Measurements from ENCODE around the gene EFCAB13. TPM values are rescaled to one million over a fixed set of nuclear protein-coding genes. Genes with fewer than 3 reads are reported as not detected.

The EFCAB13 gene
- total and polyA plus RNA-seq, 4 donors, result 0.80 to 2.9 (median 2.3) TPM

DNA sequence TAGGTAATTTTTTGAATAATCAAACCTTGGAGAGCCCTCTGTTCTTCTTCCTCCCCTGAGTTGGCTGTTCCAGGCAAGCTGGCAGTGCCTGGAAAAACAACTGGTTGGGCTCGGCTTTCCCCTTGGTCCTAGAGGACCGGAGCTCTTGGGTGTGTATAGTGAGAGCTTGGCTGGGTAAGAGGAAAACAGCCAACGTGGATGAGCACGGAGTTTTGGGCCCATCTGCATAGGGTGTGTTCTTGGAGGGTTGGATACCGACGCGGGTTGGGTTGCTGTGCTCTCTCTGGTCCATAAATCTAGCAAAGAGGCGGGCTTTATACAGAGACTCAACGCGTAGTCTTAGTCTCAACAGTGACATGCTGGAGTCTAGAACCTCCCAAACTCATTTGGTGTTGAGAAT, 46.9 kb upstream of the EFCAB13 start:
- no peak for DNase-seq (ENCODE audit: low spot score)
- no peaks in the 10 kb centered on the region for H3K27me3 ChIP-seq (ENCODE audit: control insufficient read depth in 4 of 4, insufficient read depth in 4 of 4, low read length in 3 of 4)
- peaks cover 5 to 22% (median 13%) of the 10 kb centered on the region in 4 donors for H3K4me1 ChIP-seq (ENCODE audit: control insufficient read depth in 4 of 4, insufficient read depth in 4 of 4, low read length in 3 of 4)
- H3K9me3 ChIP-seq (ENCODE audit: control insufficient read depth in 4 of 4, low read length in 3 of 4), result no peaks in the 10 kb centered on the region
- peak overlapping the region in 1 of 2 donors; percentile 23 for H3K27ac ChIP-seq (ENCODE audit: low read depth in 1 of 2, low read length in 2 of 2)
- no peaks in the 10 kb centered on the region for H3K36me3 ChIP-seq (ENCODE audit: control insufficient read depth in 4 of 4, insufficient read depth in 3 of 4, low read depth in 1 of 4, low read length in 3 of 4)
- 50% methylated on average over 10 of the region's 10 CpGs for WGBS
- no peak overlapping the region for H3K9ac ChIP-seq (ENCODE audit: low read depth in 1 of 2, low read length in 2 of 2)
- no peak overlapping the region for H3K4me3 ChIP-seq (ENCODE audit: low read depth in 1 of 3, low read length in 3 of 3)
- peak in 1 of 2 donors; percentile 4 for TF ChIP-seq RXRA (IDR thresholded peaks at IDR 0.05)
- TF ChIP-seq, protein P1, sequence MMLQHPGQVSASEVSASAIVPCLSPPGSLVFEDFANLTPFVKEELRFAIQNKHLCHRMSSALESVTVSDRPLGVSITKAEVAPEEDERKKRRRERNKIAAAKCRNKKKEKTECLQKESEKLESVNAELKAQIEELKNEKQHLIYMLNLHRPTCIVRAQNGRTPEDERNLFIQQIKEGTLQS (IDR thresholded peaks at IDR 0.05), result no peak

DNA sequence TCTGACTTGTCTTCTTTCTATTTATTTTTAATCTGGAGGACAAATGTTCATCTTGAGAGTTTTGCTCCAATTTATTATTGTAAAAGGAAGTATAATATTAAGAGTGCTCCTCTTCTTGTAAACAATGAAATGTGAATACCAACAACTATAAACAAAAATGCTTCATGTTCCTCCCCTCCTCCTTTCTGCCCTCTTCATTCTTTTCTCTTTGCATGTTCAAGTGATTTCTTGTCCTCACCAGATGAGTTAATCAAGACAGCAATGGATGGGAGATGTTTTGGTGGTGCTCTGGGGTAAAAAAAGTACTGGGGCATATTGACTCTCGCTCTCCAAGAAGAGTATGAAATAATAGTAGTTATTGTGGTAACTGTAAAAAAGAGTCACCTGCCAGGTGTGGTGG, 45.8 kb upstream of the EFCAB13 start:
- Histone ChIP-seq H3K36me3 (ENCODE audit: control insufficient read depth in 4 of 4, insufficient read depth in 3 of 4, low read depth in 1 of 4, low read length in 3 of 4) (no peaks in the 10 kb centered on the region), H3K27me3 (ENCODE audit: control insufficient read depth in 4 of 4, insufficient read depth in 4 of 4, low read length in 3 of 4) (no peaks in the 10 kb centered on the region), H3K4me3 (ENCODE audit: low read depth in 1 of 3, low read length in 3 of 3) (no peak overlapping the region), H3K27ac (ENCODE audit: low read depth in 1 of 2, low read length in 2 of 2) (no peak overlapping the region), H3K4me1 (ENCODE audit: control insufficient read depth in 4 of 4, insufficient read depth in 4 of 4, low read length in 3 of 4) (peaks cover 5 to 22% (median 13%) of the 10 kb centered on the region in 4 donors), H3K9me3 (ENCODE audit: control insufficient read depth in 4 of 4, low read length in 3 of 4) (no peaks in the 10 kb centered on the region), H3K9ac (ENCODE audit: low read depth in 1 of 2, low read length in 2 of 2) (no peak overlapping the region)
- DNase-seq (ENCODE audit: low spot score), result no peak
- TF ChIP-seq FOXA1 (IDR thresholded peaks at IDR 0.05), result no peak
- TF ChIP-seq, protein P2, sequence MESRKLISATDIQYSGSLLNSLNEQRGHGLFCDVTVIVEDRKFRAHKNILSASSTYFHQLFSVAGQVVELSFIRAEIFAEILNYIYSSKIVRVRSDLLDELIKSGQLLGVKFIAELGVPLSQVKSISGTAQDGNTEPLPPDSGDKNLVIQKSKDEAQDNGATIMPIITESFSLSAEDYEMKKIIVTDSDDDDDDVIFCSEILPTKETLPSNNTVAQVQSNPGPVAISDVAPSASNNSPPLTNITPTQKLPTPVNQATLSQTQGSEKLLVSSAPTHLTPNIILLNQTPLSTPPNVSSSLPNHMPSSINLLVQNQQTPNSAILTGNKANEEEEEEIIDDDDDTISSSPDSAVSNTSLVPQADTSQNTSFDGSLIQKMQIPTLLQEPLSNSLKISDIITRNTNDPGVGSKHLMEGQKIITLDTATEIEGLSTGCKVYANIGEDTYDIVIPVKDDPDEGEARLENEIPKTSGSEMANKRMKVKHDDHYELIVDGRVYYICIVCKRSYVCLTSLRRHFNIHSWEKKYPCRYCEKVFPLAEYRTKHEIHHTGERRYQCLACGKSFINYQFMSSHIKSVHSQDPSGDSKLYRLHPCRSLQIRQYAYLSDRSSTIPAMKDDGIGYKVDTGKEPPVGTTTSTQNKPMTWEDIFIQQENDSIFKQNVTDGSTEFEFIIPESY (IDR thresholded peaks at IDR 0.05), result no peak
- TF ChIP-seq SP1 (IDR thresholded peaks at IDR 0.05), result no peak
- no peak for TF ChIP-seq HNF4G (IDR thresholded peaks at IDR 0.05)
- TF ChIP-seq RAD21 (IDR thresholded peaks at IDR 0.05), result no peak
- no peak for TF ChIP-seq GABPA (IDR thresholded peaks at IDR 0.05 in 1 of 2, conservative IDR thresholded peaks at IDR 0.05 in 1 of 2)
- no peak for TF ChIP-seq NR2F2 (IDR thresholded peaks at IDR 0.05)
- no peak for TF ChIP-seq TAF1 (conservative IDR thresholded peaks at IDR 0.05)
- TF ChIP-seq, protein P3, sequence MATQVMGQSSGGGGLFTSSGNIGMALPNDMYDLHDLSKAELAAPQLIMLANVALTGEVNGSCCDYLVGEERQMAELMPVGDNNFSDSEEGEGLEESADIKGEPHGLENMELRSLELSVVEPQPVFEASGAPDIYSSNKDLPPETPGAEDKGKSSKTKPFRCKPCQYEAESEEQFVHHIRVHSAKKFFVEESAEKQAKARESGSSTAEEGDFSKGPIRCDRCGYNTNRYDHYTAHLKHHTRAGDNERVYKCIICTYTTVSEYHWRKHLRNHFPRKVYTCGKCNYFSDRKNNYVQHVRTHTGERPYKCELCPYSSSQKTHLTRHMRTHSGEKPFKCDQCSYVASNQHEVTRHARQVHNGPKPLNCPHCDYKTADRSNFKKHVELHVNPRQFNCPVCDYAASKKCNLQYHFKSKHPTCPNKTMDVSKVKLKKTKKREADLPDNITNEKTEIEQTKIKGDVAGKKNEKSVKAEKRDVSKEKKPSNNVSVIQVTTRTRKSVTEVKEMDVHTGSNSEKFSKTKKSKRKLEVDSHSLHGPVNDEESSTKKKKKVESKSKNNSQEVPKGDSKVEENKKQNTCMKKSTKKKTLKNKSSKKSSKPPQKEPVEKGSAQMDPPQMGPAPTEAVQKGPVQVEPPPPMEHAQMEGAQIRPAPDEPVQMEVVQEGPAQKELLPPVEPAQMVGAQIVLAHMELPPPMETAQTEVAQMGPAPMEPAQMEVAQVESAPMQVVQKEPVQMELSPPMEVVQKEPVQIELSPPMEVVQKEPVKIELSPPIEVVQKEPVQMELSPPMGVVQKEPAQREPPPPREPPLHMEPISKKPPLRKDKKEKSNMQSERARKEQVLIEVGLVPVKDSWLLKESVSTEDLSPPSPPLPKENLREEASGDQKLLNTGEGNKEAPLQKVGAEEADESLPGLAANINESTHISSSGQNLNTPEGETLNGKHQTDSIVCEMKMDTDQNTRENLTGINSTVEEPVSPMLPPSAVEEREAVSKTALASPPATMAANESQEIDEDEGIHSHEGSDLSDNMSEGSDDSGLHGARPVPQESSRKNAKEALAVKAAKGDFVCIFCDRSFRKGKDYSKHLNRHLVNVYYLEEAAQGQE (IDR thresholded peaks at IDR 0.05), result no peak
- TF ChIP-seq JUND (IDR thresholded peaks at IDR 0.05), result no peak
- TF ChIP-seq, protein P4, sequence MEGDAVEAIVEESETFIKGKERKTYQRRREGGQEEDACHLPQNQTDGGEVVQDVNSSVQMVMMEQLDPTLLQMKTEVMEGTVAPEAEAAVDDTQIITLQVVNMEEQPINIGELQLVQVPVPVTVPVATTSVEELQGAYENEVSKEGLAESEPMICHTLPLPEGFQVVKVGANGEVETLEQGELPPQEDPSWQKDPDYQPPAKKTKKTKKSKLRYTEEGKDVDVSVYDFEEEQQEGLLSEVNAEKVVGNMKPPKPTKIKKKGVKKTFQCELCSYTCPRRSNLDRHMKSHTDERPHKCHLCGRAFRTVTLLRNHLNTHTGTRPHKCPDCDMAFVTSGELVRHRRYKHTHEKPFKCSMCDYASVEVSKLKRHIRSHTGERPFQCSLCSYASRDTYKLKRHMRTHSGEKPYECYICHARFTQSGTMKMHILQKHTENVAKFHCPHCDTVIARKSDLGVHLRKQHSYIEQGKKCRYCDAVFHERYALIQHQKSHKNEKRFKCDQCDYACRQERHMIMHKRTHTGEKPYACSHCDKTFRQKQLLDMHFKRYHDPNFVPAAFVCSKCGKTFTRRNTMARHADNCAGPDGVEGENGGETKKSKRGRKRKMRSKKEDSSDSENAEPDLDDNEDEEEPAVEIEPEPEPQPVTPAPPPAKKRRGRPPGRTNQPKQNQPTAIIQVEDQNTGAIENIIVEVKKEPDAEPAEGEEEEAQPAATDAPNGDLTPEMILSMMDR (IDR thresholded peaks at IDR 0.05; ENCODE audit: low read depth, low read length, missing input control), result no peak
- no peak for TF ChIP-seq HNF4A (conservative IDR thresholded peaks at IDR 0.05)
- TF ChIP-seq, protein P1 (IDR thresholded peaks at IDR 0.05), result no peak
- no peak for TF ChIP-seq YY1 (IDR thresholded peaks at IDR 0.05)
- TF ChIP-seq, protein P5, sequence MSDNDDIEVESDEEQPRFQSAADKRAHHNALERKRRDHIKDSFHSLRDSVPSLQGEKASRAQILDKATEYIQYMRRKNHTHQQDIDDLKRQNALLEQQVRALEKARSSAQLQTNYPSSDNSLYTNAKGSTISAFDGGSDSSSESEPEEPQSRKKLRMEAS (IDR thresholded peaks at IDR 0.05), result no peak
- no peak for TF ChIP-seq EGR1 (IDR thresholded peaks at IDR 0.05; ENCODE audit: low read depth in 2 of 2)
- TF ChIP-seq FOXA2 (IDR thresholded peaks at IDR 0.05), result no peak
- no peak for TF ChIP-seq RXRA (IDR thresholded peaks at IDR 0.05)
- 99% methylated on average over 1 of the region's 1 CpG for WGBS

All from liver (tissue), 9 donors.